ENCODE data around the gene NPDC1. TPM values are rescaled to one million over a fixed set of nuclear protein-coding genes. Genes with fewer than 3 reads are reported as not detected.

The NPDC1 gene
- total and polyA plus RNA-seq, 2 donors (not counting 1 experiment from before 2014, with no cell fraction given) = 0.17 to 0.19 TPM

GRCh38 chr9:137068539-137069507 is 22.8 kb upstream of the NPDC1 start:
- Histone ChIP-seq H2AFZ (ENCODE audit: insufficient read depth, low read depth, low read length, poor library complexity, severe bottlenecking) (no peak overlapping the region), H3K9me3 (ENCODE audit: control extremely low read depth in 1 of 3, control insufficient read depth in 2 of 3, insufficient read depth in 1 of 3, low read length in 2 of 3) (peaks cover 0 to 7% (median 0%) of the 10 kb centered on the region in 3 donors), H3K4me2 (replicated peaks; ENCODE audit: low read depth, low read length, poor library complexity, severe bottlenecking) (peak overlapping the region; percentile 79), H3K4me3 (ENCODE audit: control extremely low read depth in 1 of 5, extremely low read depth in 1 of 5, insufficient read depth in 1 of 5, low read depth in 2 of 5, low read length in 4 of 5) (no peak overlapping the region), H3K79me2 (ENCODE audit: control insufficient read depth, insufficient read depth, low read length) (no peaks in the 10 kb centered on the region), H4K20me1 (ENCODE audit: control insufficient read depth, insufficient read depth, low read length, poor library complexity, severe bottlenecking) (peaks cover 8% of the 10 kb centered on the region), H3K27me3 (replicated peaks in 1 of 4; ENCODE audit: control extremely low read depth in 1 of 4, control insufficient read depth in 3 of 4, insufficient read depth in 4 of 4, low read length in 3 of 4) (peaks cover 0 to 15% (median 1%) of the 10 kb centered on the region in 4 experiments), H3K36me3 (replicated peaks in 1 of 2; ENCODE audit: control extremely low read depth in 1 of 2, control insufficient read depth in 1 of 2, extremely low read depth in 1 of 2, insufficient read depth in 2 of 2, low read length in 1 of 2) (no peaks in the 10 kb centered on the region), H3K9ac (ENCODE audit: low read length) (no peak overlapping the region), H3K27ac (ENCODE audit: low read length in 2 of 2) (no peak overlapping the region), H3K4me1 (ENCODE audit: control insufficient read depth in 2 of 2, insufficient read depth in 2 of 2, low read length in 2 of 2) (peaks cover 15 to 35% of the 10 kb centered on the region in 2 donors)
- 95% methylated on average over 17 of the region's 17 CpGs for WGBS (ENCODE audit: insufficient coverage)
- no peaks in the 10 kb centered on the region for H3K9me3 Mint-ChIP-seq (ENCODE audit: insufficient read depth)
- H3K4me3 Mint-ChIP-seq = peak overlapping the region; percentile 16
- ATAC-seq (ENCODE audit: low read depth) = no peak
- ChIA-PET POLR2A (interaction anchor here (1.2 to 2.4 kb wide), 4 partner anchors 8 to 39 kb away, joined by 3 to 19 read pairs (median 7); partner anchors contain the start of genes MAN1B1 and UAP1L1), CTCF (interaction anchor here (0.6 to 6.7 kb wide), 16 partner anchors 8 to 282 kb away, joined by 3 to 61 read pairs (median 12); partner anchors contain the start of genes ABCA2, MAN1B1, NPDC1 and UAP1L1)
- intact Hi-C loops (cut with micrococcal nuclease) = no loop called here
- peaks cover 19% of the 10 kb centered on the region for H3K4me1 Mint-ChIP-seq
- DNase-seq = no peak
- peaks cover 6% of the 10 kb centered on the region for H3K27me3 Mint-ChIP-seq
- H3K27ac Mint-ChIP-seq = no peak overlapping the region
- TF ChIP-seq CTCF (IDR thresholded peaks at IDR 0.05) = no peak
- no peak for TF ChIP-seq EZH2 (IDR thresholded peaks at IDR 0.05; ENCODE audit: borderline replicate concordance, insufficient read depth, low read depth, low read length, poor library complexity, severe bottlenecking)

Data from B cell (primary cell).